GM23248 (cell line): ENCODE data around the gene SEC24B. TPM values are rescaled to one million over a fixed set of nuclear protein-coding genes. Genes with fewer than 3 reads are reported as not detected.

Source experiments
- DNase-seq: peaks from one replicate; pipeline ENCODE4 v3.0.0-alpha.2; 2015
- H2AFZ ChIP-seq: fragments of 200-600 bp; sonication (generic); 2 replicates; pipeline ENCODE4 v1.6.1; 2016; ENCODE audit warnings: antibody characterized with exemption
- H3F3A ChIP-seq: fragments of 200-600 bp; sonication (generic); 2 replicates; pipeline ENCODE4 v1.6.1; 2016; ENCODE audit warnings: mild to moderate bottlenecking, antibody characterized with exemption, mixed run types; ENCODE audit not compliant: insufficient read depth
- H3K27ac ChIP-seq: fragments of 200-600 bp; sonication (generic); 2 replicates; pipeline ENCODE4 v1.5.1; 2016; ENCODE audit warnings: mild to moderate bottlenecking
- H3K27me3 ChIP-seq: fragments of 200-600 bp; sonication (generic); replicated peaks from 2 replicates; pipeline ENCODE4 v1.6.1; 2016; ENCODE audit warnings: mild to moderate bottlenecking; ENCODE audit not compliant: insufficient read depth
- H3K36me3 ChIP-seq: fragments of 200-600 bp; sonication (generic); 2 replicates; pipeline ENCODE4 v1.6.1; 2016; ENCODE audit warnings: low read depth, mild to moderate bottlenecking
- H3K4me1 ChIP-seq: fragments of 200-600 bp; sonication (generic); 2 replicates; pipeline ENCODE4 v1.6.1; 2016; ENCODE audit warnings: mild to moderate bottlenecking; ENCODE audit not compliant: insufficient read depth
- H3K4me2 ChIP-seq: fragments of 200-600 bp; sonication (generic); one replicate; pipeline ENCODE4 v1.6.1; 2016; ENCODE audit warnings: mild to moderate bottlenecking; ENCODE audit not compliant: unreplicated experiment
- H3K4me3 ChIP-seq: fragments of 200-600 bp; sonication (generic); 2 replicates; pipeline ENCODE4 v1.5.1; 2016; ENCODE audit warnings: mild to moderate bottlenecking
- H3K79me2 ChIP-seq: fragments of 200-600 bp; sonication (generic); 2 replicates; pipeline ENCODE4 v1.6.1; 2016; ENCODE audit warnings: mild to moderate bottlenecking; ENCODE audit not compliant: insufficient read depth
- H3K9ac ChIP-seq: fragments of 200-600 bp; sonication (generic); 2 replicates; pipeline ENCODE4 v1.6.1; 2016; ENCODE audit warnings: mild to moderate bottlenecking
- H3K9me2 ChIP-seq: fragments of 200-600 bp; sonication (generic); 2 replicates; pipeline ENCODE4 v1.6.1; 2016; ENCODE audit warnings: mixed run types, mild to moderate bottlenecking, moderate library complexity; ENCODE audit not compliant: insufficient read depth
- H3K9me3 ChIP-seq: fragments of 200-600 bp; sonication (generic); one replicate; pipeline ENCODE4 v1.6.1; 2017; ENCODE audit warnings: low read depth
- H4K20me1 ChIP-seq: fragments of 200-600 bp; sonication (generic); 2 replicates; pipeline ENCODE4 v1.6.0; 2016; ENCODE audit not compliant: insufficient read depth
- EZH2 ChIP-seq: fragments of 200-600 bp; sonication (generic); IDR thresholded peaks from 2 replicates; pipeline ENCODE4 v1.6.1; 2018; ENCODE audit warnings: antibody characterized with exemption, mild to moderate bottlenecking; ENCODE audit not compliant: insufficient read depth, poor library complexity, severe bottlenecking
- EZH2phosphoT487 ChIP-seq: fragments of 200-600 bp; sonication (generic); IDR thresholded peaks from 2 replicates; pipeline ENCODE4 v1.6.1; 2018; ENCODE audit warnings: antibody characterized with exemption, moderate library complexity, mild to moderate bottlenecking, low read depth; ENCODE audit not compliant: insufficient read depth
- WGBS, 2 experiments: methylation state at CpG; one replicate each; pipeline ENCODE4 v1.1.6; 2015 to 2017; ENCODE audit warnings: low lambda C conversion rate in 2 of 2, low coverage in 1 of 2; ENCODE audit errors: missing lambda C conversion rate in 2 of 2; 5-methylcytosine and 5-hydroxymethylcytosine counted together
- in situ Hi-C: fragments of 300-500 bp; cut with MboI; formaldehyde crosslinking; loops from 2 replicates; pipeline ENCODE4 v1.15.0; 2020
- polyA plus RNA-seq: library from polyadenylated mRNA; unstranded; fragments of >200 nt; fragmentation: Nextera tagmentation; extraction: Ambion mirVana; gene quantifications from 2 replicates; pipeline ENCODE4 v1.2.1, GENCODE V29; 2016
- total RNA-seq: library from RNA; depleted of rRNA; stranded (reverse); fragments of >200 nt; shearing (Covaris generic); gene quantifications from 2 replicates; pipeline ENCODE4 v1.2.3, GENCODE V29; 2014; rRNA removed

SEC24B gene
- total RNA-seq (25.0 and 26.6 TPM in 2 replicates), polyA plus RNA-seq (20.3 and 20.6 TPM in 2 replicates)

GRCh38 chr4:109433205-109434006, at the start of gene SEC24B:
Gene SEC24B (plus strand): TSS chr4:109433815. CDS start chr4:109433870, 55 bp downstream.
- peaks cover 67% of the 10 kb centered on the region for H3K79me2 ChIP-seq

GRCh38 chr4:109383823-109384222, 49.8 kb upstream of the SEC24B start:
- Histone ChIP-seq H2AFZ (no peak overlapping the region), H3K79me2 (no peaks in the 10 kb centered on the region), H3K4me3 (no peak overlapping the region), H3K9me3 (no peaks in the 10 kb centered on the region), H3K9ac (no peak overlapping the region), H3K27ac (no peak overlapping the region), H3K4me2 (no peak overlapping the region), H3K27me3 (peaks cover 7% of the 10 kb centered on the region; the same call in 1 of the 2 replicates), H3F3A (no peaks in the 10 kb centered on the region), H4K20me1 (no peaks in the 10 kb centered on the region), H3K9me2 (no peaks in the 10 kb centered on the region), H3K4me1 (no peaks in the 10 kb centered on the region), H3K36me3 (no peaks in the 10 kb centered on the region)
- 60 to 76% methylated on average over 6 of the region's 6 CpGs for WGBS, 2 experiments
- in situ Hi-C loops = no loop called here
- no peak for DNase-seq
- TF ChIP-seq EZH2 (no peak), EZH2phosphoT487 (no peak)

More at GRCh38 chr4:109433205-109434006, at the start of gene SEC24B:
- peak within 1 kb of the TSS; percentile 90 for H3K9ac ChIP-seq
- H3K9me3 ChIP-seq = no peaks in the 10 kb centered on the region
- peak within 1 kb of the TSS; percentile 85 for H3K27ac ChIP-seq
- in situ Hi-C loops = loop anchor here (10.0 kb wide), 1 partner anchor 541 kb away; no protein-coding TSS in a partner anchor
- peak; percentile 93 for DNase-seq
- H3F3A ChIP-seq = peaks cover 33% of the 10 kb centered on the region
- H3K4me3 ChIP-seq = peak within 1 kb of the TSS; percentile 82
- no peaks in the 10 kb centered on the region for H3K36me3 ChIP-seq
- 0 to 2% methylated on average over 51 to 70 of the region's 87 CpGs for WGBS, 2 experiments
- H3K4me1 ChIP-seq = peaks cover 34% of the 10 kb centered on the region
- peaks cover 23% of the 10 kb centered on the region; the same call in 1 of the 2 replicates for H4K20me1 ChIP-seq
- H3K4me2 ChIP-seq = peak within 1 kb of the TSS; percentile 95
- H3K27me3 ChIP-seq = no peaks in the 10 kb centered on the region
- H2AFZ ChIP-seq = peak within 1 kb of the TSS; percentile 83
- H3K9me2 ChIP-seq = no peaks in the 10 kb centered on the region
- TF ChIP-seq EZH2 (no peak), EZH2phosphoT487 (no peak)

- H3K36me3 ChIP-seq = no peaks in the 10 kb centered on the region
- WGBS, 2 experiments = 81 to 84% methylated on average over 5 of the region's 5 CpGs
- in situ Hi-C loops = no loop called here
Measured at GRCh38 chr4:109385260-109385659, 48.4 kb upstream of the SEC24B start.

GRCh38 chr4:109389369-109390114, 44.1 kb upstream of the SEC24B start:
- Histone ChIP-seq H3F3A (no peaks in the 10 kb centered on the region), H3K4me3 (no peak overlapping the region), H3K79me2 (no peaks in the 10 kb centered on the region), H4K20me1 (no peaks in the 10 kb centered on the region), H2AFZ (no peak overlapping the region), H3K4me2 (no peak overlapping the region), H3K4me1 (no peaks in the 10 kb centered on the region), H3K9ac (no peak overlapping the region), H3K27me3 (no peaks in the 10 kb centered on the region), H3K9me3 (no peaks in the 10 kb centered on the region), H3K36me3 (no peaks in the 10 kb centered on the region), H3K9me2 (no peaks in the 10 kb centered on the region), H3K27ac (no peak overlapping the region)
- no peak for DNase-seq
- WGBS, 2 experiments = 25 to 30% methylated on average over 7 of the region's 7 CpGs
- TF ChIP-seq EZH2phosphoT487 = no peak
- TF ChIP-seq EZH2 = no peak
- in situ Hi-C loops = no loop called here

More at GRCh38 chr4:109385260-109385659, 48.4 kb upstream of the SEC24B start:
- TF ChIP-seq EZH2phosphoT487 (no peak), EZH2 (no peak)
- H3K27ac ChIP-seq = no peak overlapping the region
- H3K79me2 ChIP-seq = no peaks in the 10 kb centered on the region
- H3K9me3 ChIP-seq = no peaks in the 10 kb centered on the region
- H3F3A ChIP-seq = no peaks in the 10 kb centered on the region
- no peaks in the 10 kb centered on the region for H3K27me3 ChIP-seq
- no peak overlapping the region for H3K4me2 ChIP-seq
- no peak overlapping the region for H3K4me3 ChIP-seq
- no peaks in the 10 kb centered on the region for H4K20me1 ChIP-seq
- H3K4me1 ChIP-seq = no peaks in the 10 kb centered on the region
- H3K9ac ChIP-seq = no peak overlapping the region
- H2AFZ ChIP-seq = no peak overlapping the region
- no peak for DNase-seq
- no peaks in the 10 kb centered on the region for H3K9me2 ChIP-seq
